ENCODE measurements around the gene RAP1GAP.

DNA sequence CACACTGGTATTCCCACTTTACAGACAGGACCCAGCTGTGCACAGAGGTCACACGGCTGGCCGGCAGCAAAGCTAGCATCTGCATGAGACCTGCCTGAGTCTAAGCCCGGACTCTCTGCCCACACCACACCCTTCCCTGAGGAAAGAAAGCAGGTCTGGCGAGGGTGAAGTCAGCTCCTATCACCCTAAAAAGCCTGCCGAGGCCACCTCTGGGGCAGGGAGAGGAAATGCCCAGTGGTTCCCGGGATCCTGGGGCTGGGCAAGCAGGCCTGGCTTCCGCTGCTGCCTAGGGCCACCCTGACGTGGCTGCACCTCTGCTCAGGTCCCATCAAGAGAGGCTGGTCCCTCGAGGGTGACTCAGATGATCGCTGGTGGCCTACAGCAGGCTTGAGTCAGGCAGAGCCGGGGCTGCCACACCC lies 42.2 kb downstream of the RAP1GAP start:
- TF ChIP-seq CTCF (IDR thresholded peaks at IDR 0.05): no peak
- no peak for TF ChIP-seq POLR2A (IDR thresholded peaks at IDR 0.05)
